GM13977 (cell line): ENCODE results near the gene LRRFIP1.

Source experiments
- DNase-seq: peaks from one replicate; pipeline ENCODE4 v3.0.0; 2012; ENCODE audit warnings: low spot score
- CTCF ChIP-seq: IDR thresholded peaks from 2 replicates; pipeline ENCODE4 v1.5.1; 2012; ENCODE audit warnings: mild to moderate bottlenecking, control low read depth; ENCODE audit not compliant: insufficient read depth; ENCODE audit errors: extremely low read depth, missing control alignments
- in situ Hi-C: fragments of 300-500 bp; cut with MboI; formaldehyde crosslinking; loops from one replicate; pipeline ENCODE4 v1.12.0; 2022; ENCODE audit warnings: low sequenced_read_pairs, low pct_unique_long_range_greater_than_20kb, mixed read lengths, inconsistent platforms; ENCODE audit not compliant: unreplicated experiment

The LRRFIP1 gene

DNA sequence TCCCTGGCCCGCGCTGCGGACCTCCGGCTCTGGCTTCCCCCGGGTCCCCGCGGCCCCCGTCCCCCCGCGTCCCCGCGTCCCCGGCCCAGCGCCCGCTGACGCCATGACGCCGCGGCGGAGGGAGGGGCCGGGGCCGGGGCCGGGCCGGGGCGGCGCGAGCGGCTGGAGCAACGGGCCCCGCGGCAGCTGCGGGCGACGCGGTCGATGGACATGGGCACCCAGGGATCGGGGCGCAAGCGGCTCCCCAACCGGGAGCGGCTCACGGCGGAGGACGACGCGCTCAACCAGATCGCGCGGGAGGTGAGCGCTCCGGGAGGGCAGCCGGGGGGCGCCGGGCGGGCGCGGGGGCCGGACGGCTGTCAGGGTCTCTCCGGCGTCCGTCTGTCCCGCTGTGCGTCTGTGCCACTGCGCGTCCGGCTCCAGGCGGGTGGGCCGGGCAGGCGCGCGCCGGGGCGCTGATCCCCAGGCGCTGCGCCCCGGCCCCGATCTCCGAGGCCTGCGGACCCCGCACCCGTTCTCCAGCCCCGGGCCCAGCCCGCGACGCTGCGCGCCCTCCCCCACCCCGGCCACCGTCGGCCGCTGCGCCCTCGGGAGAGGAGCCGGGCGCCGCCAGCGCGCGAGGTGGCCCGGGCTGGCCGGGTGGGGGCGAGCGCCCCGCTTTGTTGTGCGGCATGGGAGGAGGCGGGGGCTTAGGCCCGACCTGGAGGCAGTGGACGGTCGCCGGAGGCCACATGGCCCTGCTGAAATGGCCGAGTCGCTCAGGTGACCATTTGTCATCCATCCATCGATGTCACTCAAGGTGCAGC is at the start of gene LRRFIP1:
TSS of gene LRRFIP1 (plus strand) at position 147 of the 806 bp plus-strand sequence. CDS start at position 205, 58 bp downstream.
- DNase-seq = peak; percentile 58
- peak; percentile 14 for TF ChIP-seq CTCF

DNA sequence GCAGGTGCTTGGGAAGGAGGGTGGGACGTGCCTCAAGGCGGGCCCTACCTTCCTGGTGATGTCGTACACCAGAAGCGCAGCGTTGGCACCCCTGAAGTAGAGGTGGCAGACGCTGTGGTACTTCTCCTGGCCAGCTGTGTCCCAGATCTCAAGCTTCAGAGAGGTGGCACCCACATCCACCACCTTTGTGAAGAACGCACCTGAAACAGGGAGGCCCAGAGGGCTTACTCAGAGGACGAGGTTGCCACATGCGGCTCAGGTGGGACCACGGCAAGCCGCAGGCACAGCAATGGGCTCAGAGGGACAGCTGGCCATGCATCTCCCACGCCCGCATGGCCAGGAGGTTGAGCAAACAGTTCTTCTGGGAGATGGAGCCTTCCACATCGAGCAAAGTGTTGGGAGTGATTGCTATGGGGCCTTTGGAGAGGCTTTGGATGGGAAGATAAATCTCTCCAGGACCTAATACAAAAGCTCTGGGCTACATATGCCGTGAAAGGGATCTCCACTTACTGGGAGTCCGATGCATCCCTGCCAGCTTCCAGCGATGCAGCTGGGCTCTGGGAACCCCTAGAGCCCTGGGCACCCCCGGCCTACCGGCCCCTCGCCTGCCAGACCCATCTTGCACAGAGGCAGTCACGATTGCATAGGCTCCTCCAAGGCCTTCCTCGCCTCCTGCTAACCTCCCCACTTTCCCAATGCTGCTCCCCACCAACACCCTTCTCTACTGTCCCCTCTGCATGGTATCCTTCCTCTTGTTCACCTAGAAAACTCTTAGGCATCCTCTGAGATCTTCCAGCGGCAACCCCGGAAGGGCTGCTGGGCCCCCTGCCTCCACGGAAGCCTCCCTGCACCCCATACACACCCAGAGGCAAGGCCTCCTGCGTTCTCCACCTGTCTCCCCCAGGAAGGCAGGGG is 49.2 kb upstream of the LRRFIP1 start:
- no peak for TF ChIP-seq CTCF
- in situ Hi-C loops = loop anchor here (10.0 kb wide), 1 partner anchor 73 kb away; no protein-coding TSS in a partner anchor
- DNase-seq = no peak

More for the DNA sequence above, at the start of gene LRRFIP1:
- in situ Hi-C loops = no loop called here

DNA sequence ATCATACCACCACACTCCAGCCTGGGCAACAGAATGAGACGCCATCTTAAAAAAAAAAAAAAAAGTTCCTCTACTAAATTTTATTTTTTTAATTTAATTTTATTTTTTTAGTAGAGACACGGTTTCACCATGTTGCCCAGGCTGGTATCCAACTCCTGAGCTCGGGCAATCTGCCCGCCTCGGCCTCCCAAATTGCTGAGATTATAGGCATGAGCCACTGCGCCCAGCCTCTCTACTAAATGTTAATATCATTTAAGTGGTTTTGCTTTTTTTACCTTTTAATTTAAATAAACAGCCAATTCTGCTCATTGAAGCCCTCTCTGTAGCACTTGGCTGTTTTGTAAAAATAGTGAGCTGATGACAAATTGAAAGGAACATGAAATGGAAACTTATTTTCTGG is 46.1 kb upstream of the LRRFIP1 start:
- TF ChIP-seq CTCF = no peak
- DNase-seq = no peak
- in situ Hi-C loops = no loop called here

GRCh38 chr2:237581751-237582746 is 45.3 kb upstream of the LRRFIP1 start:
- DNase-seq = peak; percentile 68
- TF ChIP-seq CTCF = peak; percentile 54
- in situ Hi-C loops = no loop called here

GRCh38 chr2:237583385-237584295 is 43.7 kb upstream of the LRRFIP1 start:
- no peak for TF ChIP-seq CTCF
- in situ Hi-C loops = no loop called here
- DNase-seq = no peak
